NK-92 treated with Interleukin-12 subunit alpha and Interleukin-12 subunit beta, amount 100 ng/mL, for 24 hours (cell line): ENCODE results near the gene HERPUD1.

ENCODE experiments used
- DNase-seq: peaks from one replicate; lab custom pipeline; 2025; lab: John Stamatoyannopoulos, UW

Gene HERPUD1

GRCh38 chr16:56910654-56911539 is 21.0 kb upstream of the HERPUD1 start:
- no peak for DNase-seq

GRCh38 chr16:56911771-56912571 is 20.0 kb upstream of the HERPUD1 start:
- no peak for DNase-seq

- DNase-seq = no peak
Observed at GRCh38 chr16:56912746-56913708, 18.9 kb upstream of the HERPUD1 start.

DNA sequence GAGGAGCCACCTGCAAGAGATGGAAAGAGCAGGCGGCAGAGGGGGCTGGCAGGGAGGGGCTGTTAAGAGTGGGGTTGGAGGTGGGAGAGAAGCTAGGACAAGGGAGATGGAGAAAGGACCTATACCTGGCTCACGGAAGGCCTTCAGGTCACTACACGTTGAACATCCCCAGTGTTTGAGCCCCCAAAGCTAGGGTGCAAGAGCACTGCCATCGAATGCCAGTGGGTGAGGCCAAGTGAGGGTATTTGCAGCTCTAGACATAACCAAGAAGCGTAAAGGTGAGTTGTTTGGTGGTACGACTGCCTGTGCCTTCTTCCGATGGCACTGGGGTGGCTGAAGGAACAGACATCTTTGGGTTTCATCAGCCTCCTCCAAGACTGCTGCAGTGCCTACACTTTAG is 17.0 kb upstream of the HERPUD1 start:
- DNase-seq = no peak

DNA sequence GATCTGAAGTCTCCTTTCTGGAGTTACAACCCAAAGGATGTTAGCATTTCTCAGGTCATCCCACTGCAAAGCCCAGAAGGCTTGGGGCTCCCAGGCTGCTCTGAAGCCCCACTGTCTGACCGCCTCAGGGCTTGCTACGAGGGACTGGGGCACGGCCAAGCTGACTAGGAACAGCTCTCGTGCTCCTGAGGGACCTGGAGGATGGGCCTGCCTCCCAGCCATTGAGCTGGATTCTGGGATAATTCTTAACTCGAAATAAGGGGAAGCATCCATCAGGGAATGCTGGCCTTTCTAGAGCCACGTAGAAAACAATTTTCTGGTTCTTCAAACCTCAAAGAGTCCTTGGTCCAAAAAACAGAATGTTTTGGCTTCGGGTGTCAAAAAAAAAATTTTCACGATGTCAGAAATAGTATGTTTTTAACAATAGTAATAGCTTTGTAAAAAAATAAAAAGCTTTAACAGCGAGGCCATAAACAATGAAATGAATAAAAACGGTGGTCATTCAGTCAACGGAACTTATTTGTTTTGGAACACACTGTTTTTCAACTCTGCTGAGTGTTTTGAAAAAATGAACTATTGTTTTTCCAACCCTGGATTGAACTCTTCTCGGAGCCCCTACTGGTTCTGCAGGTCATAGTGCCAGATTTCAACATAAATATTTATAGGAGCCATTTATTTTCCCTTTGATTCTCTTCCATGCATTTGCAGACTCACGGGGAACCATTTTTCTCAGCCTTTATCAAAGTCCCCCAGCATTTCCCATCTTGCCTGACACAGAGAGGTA is 16.4 kb upstream of the HERPUD1 start:
- DNase-seq = no peak

- no peak for DNase-seq
Observed at GRCh38 chr16:56916571-56917403, 15.2 kb upstream of the HERPUD1 start.

DNA sequence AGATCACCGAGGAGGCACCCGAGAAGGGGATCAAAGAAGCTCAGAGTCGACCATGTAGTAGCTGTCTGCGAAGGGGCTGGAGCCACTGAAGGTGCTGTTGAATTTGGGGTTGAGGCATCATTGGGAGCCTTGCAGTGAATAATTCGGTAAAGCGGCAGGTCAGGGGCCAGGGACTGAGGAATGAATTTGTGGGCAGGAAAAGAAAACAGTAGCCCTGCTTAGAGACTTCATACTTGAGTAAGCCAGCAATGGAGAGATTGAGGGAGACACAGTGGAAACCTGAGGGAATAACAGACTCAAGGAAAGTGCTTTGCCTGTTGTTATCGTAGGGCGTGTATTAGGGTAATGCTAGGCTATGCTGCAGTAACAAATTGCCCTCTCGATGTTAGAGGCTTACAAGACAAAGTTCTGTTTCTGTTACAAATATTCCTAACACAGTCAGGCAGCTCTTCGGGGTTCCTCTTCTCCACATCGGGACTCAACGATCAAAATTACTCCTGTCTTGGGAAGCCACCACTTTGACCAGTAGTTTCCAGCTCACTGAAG is 13.4 kb upstream of the HERPUD1 start:
- DNase-seq = no peak

GRCh38 chr16:56919099-56919800 is 12.7 kb upstream of the HERPUD1 start:
- no peak for DNase-seq

DNA sequence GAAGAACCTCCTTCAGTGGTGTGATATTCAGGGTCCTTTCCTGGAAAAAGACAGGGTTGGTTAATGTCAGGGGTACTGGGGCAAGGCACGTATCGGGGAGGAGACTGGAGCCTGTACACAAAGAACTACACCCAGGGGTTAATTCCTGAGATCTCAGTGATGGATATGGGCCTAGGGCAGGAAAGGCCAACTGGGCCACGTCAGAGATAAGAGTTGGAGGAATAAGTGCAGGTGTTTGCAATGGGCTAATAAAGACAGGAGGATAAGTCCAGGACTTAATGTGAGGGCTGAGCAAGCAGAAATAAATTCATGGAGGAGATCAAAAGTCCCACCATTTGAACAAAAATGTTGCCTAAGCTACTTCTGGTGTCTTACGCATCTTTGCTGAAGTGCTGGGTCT is 10.4 kb upstream of the HERPUD1 start:
- DNase-seq = no peak

GRCh38 chr16:56923481-56924091 is 8.4 kb upstream of the HERPUD1 start:
- no peak for DNase-seq

- DNase-seq = no peak
Observed at GRCh38 chr16:56927471-56927870, 4.5 kb upstream of the HERPUD1 start.

- DNase-seq = no peak
Observed at GRCh38 chr16:56929639-56930038, 2.3 kb upstream of the HERPUD1 start.

GRCh38 chr16:56930486-56931270 is 1.3 kb upstream of the HERPUD1 start:
- no peak for DNase-seq

DNA sequence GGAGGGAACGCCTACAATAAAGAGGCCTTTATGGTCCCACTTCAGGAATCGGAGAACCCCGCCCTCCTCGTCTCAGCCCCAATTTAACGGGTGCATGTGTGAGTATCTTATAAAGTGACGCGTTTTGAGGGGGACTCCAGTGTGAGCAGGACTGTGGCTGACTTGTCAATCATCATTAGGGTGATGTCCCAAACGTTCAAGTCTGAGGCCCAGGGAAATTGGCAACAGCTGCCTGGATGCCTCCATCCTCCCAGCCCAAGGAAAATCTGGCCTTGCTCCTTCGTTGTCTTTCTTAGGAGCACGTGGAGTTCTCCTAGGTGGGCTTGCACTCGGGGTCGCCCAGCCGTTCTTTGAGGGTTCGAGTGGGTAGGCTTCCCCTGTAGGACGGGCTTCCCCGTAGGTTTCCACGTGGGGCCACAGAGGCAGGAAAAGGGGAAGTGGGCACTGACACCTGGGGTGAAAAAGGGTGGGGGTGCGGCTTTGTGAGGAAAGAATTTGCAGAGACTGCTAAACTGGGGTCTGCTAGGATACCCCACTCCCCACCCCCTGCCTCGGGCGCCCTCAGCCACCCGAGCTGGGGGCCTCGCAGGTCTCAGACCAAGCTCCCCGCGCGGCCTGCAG is 561 bp upstream of the HERPUD1 start:
- no peak for DNase-seq

GRCh38 chr16:56932721-56933619 is 1.0 kb downstream of the HERPUD1 start:
- DNase-seq = peak; percentile 65

GRCh38 chr16:56933828-56934598 is 2.1 kb downstream of the HERPUD1 start:
- no peak for DNase-seq
